K562 treated with DMSO at 1 percent for 24 hours (cell line): ENCODE data around the gene PLEKHB1. TPM values are rescaled to one million over a fixed set of nuclear protein-coding genes. Genes with fewer than 3 reads are reported as not detected.

Experiments
- total RNA-seq: library from RNA; unstranded; fragments of 300-600 nt; gene quantifications from 2 replicates; pipeline ENCODE4 v1.2.3, GENCODE V29; 2022; ENCODE audit warnings: low read depth; ENCODE audit not compliant: insufficient read depth

The PLEKHB1 gene, protein sequence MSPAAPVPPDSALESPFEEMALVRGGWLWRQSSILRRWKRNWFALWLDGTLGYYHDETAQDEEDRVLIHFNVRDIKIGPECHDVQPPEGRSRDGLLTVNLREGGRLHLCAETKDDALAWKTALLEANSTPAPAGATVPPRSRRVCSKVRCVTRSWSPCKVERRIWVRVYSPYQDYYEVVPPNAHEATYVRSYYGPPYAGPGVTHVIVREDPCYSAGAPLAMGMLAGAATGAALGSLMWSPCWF
- total RNA-seq = 0.30 and 0.61 TPM in 2 replicates

DNA sequence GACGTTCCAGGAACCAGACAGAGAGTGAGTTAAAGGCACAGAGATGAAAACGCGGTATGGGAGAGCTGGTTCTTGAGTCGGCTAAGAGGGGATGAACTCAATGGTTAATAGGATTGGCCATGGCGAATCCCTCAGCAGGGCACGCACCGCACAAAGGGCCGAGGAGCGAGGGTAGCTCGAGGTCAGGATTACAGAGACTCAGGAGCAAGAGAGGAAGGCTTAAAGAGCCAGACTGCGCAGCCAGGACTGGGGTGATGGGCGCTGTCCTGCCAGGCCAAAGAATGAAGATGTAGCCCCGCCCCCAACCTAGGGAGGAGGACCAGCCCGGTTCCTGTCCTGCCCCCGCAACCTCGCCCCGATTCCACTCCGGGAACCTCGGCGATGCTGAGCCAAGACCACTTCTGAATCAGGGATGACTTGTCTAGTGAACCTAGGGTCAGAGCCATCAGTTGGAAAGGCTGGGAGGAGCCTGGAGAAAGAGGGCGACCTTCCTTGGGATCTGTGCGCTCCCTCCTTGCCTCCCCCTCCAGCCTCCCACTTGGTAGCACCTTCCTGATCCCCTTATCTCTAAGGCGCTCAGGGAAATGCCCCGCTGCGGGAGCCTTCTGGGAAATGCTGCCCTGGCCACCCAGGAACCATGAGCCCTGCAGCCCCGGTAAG lies at the start of gene PLEKHB1:
PLEKHB1 (plus strand) TSS at position 610 of the 660 bp plus-strand sequence; CDS start at position 638, 28 bp downstream.

DNA sequence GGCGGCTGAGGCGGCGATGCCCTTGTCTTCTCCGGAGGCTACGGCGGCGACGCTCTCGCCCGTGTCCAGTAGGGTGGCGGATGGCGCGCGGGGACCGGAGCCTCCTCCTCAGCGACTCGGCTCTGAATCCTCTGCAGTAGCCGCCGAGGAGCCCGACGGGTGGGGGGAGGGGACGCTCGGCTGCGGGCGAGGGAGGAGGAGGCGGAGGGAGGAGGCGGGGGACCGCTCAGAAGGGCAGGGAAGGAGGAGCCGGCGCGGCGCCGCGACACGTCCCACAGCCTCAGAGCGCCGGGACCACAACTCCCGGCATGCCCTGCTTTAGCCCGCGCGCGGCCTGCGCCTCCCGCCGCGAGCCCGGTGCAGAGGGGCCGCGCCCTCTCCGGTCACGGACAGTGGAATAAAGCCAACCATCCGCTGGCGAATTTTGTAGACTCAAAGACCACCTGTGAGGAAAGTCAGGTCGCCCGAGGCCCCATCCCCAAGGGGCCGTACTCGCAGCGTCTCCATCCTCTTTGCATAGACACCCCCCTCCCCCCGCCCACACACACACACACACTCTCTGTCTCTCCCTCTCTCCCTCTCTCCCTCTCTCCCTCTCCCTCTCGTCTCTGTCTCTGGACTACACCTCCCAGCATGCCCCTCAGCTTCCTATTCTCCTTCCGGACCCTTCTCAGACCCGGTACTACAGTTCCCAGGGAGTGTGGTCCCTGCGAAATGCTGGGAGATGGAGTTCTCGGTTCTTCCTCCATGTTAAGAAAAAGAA lies 48.2 kb upstream of the PLEKHB1 start, which contains the start of gene FAM168A:
FAM168A (minus strand) TSS at position 157 of the 763 bp plus-strand sequence. CDS start 129,638 bp downstream, outside the sequence.

Other genes with a start within 250 kb of the PLEKHB1 start
- 11.7 and 12.6 TPM in 2 replicates for gene FAM168A, start 48.5 kb upstream of the PLEKHB1 start, total RNA-seq
- 108 and 122 TPM in 2 replicates for gene RAB6A, start 114.5 kb downstream of the PLEKHB1 start, total RNA-seq
- 67.9 and 70.0 TPM in 2 replicates for gene MRPL48, start 141.3 kb downstream of the PLEKHB1 start, total RNA-seq
- gene COA4, start 230.3 kb downstream of the PLEKHB1 start, total RNA-seq = 78.8 and 85.9 TPM in 2 replicates
- gene PAAF1, start 230.4 kb downstream of the PLEKHB1 start, total RNA-seq = 23.4 and 26.2 TPM in 2 replicates